Endothelial cell (in vitro differentiated cells): ENCODE results near the gene PARVB. TPM values are rescaled to one million over a fixed set of nuclear protein-coding genes. Genes with fewer than 3 reads are reported as not detected.

Experiments
- DNase-seq: peaks from one replicate; pipeline ENCODE4 v3.0.0; 2021; ENCODE audit warnings: low spot score
- H3K27ac Mint-ChIP-seq: one replicate; pipeline ENCODE4 v1.8.0; 2021; ENCODE audit warnings: mixed read lengths, inconsistent platforms; ENCODE audit not compliant: unreplicated experiment
- H3K27me3 Mint-ChIP-seq: one replicate; pipeline ENCODE4 v1.8.0; 2021; ENCODE audit warnings: mild to moderate bottlenecking, moderate library complexity, mixed read lengths, inconsistent platforms; ENCODE audit not compliant: unreplicated experiment
- H3K36me3 Mint-ChIP-seq: one replicate; pipeline ENCODE4 v1.8.0; 2021; ENCODE audit warnings: mild to moderate bottlenecking, low read depth, mixed read lengths, inconsistent platforms; ENCODE audit not compliant: unreplicated experiment
- H3K4me1 Mint-ChIP-seq: one replicate; pipeline ENCODE4 v1.8.0; 2021; ENCODE audit warnings: mild to moderate bottlenecking, mixed read lengths, inconsistent platforms; ENCODE audit not compliant: unreplicated experiment
- H3K4me3 Mint-ChIP-seq: one replicate; pipeline ENCODE4 v1.8.0; 2021; ENCODE audit warnings: mild to moderate bottlenecking, mixed read lengths, inconsistent platforms; ENCODE audit not compliant: unreplicated experiment
- H3K9me3 Mint-ChIP-seq: one replicate; pipeline ENCODE4 v1.8.0; 2021; ENCODE audit warnings: mixed read lengths, inconsistent platforms; ENCODE audit not compliant: unreplicated experiment
- total RNA-seq: library from RNA; stranded (reverse); fragmentation: NEBNext Ultra II Directional; extraction: Animal tissue kit (Norgen Biotek cat#: 25700); gene quantifications from one replicate; pipeline ENCODE4 v1.2.1, GENCODE V29; 2021; ENCODE audit not compliant: unreplicated experiment
- TF ChIP-seq, protein P1 (sequence below): fragments of 200-600 bp; sonication (generic); IDR thresholded peaks from one replicate; pipeline ENCODE4 v1.5.0; 2021; ENCODE audit warnings: antibody characterized with exemption; ENCODE audit not compliant: unreplicated experiment

Gene PARVB
- total RNA-seq, 1 donor from 2014 or later = 105 TPM

DNA sequence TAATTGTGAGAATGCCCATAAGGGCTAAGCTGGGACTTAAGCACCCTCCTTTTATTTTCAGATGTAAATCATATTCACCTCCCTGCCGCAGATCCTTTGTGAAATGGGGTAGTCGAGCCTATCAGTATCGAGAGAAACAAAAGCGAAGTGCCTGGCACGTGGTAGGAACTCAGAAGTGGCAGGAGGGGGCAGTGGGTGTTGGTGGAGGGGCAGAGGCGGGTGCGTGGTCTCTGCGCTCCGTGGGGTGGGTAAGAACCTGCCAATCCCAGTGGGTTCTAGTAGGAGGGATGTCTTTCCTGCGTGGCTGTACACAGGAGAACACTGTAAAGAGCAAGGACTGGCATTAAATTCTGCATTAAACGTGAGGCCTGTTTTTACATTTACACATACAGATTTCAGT is 21.8 kb upstream of the PARVB start:
- H3K27ac Mint-ChIP-seq = no peak overlapping the region

GRCh38 chr22:44002997-44003396 is 21.1 kb upstream of the PARVB start:
- Mint-ChIP-seq H3K27me3 (no peaks in the 10 kb centered on the region), H3K36me3 (peaks cover 20% of the 10 kb centered on the region), H3K9me3 (no peaks in the 10 kb centered on the region), H3K27ac (no peak overlapping the region), H3K4me1 (peaks cover 27% of the 10 kb centered on the region), H3K4me3 (no peak overlapping the region)
- DNase-seq = no peak
- TF ChIP-seq, protein P1, sequence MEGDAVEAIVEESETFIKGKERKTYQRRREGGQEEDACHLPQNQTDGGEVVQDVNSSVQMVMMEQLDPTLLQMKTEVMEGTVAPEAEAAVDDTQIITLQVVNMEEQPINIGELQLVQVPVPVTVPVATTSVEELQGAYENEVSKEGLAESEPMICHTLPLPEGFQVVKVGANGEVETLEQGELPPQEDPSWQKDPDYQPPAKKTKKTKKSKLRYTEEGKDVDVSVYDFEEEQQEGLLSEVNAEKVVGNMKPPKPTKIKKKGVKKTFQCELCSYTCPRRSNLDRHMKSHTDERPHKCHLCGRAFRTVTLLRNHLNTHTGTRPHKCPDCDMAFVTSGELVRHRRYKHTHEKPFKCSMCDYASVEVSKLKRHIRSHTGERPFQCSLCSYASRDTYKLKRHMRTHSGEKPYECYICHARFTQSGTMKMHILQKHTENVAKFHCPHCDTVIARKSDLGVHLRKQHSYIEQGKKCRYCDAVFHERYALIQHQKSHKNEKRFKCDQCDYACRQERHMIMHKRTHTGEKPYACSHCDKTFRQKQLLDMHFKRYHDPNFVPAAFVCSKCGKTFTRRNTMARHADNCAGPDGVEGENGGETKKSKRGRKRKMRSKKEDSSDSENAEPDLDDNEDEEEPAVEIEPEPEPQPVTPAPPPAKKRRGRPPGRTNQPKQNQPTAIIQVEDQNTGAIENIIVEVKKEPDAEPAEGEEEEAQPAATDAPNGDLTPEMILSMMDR = no peak

More for the DNA sequence above, 21.8 kb upstream of the PARVB start:
- peaks cover 21% of the 10 kb centered on the region for H3K4me1 Mint-ChIP-seq
- no peaks in the 10 kb centered on the region for H3K9me3 Mint-ChIP-seq
- peaks cover 19% of the 10 kb centered on the region for H3K36me3 Mint-ChIP-seq
- DNase-seq = no peak
- TF ChIP-seq, protein P1 = no peak
- no peaks in the 10 kb centered on the region for H3K27me3 Mint-ChIP-seq
- H3K4me3 Mint-ChIP-seq = no peak overlapping the region

DNA sequence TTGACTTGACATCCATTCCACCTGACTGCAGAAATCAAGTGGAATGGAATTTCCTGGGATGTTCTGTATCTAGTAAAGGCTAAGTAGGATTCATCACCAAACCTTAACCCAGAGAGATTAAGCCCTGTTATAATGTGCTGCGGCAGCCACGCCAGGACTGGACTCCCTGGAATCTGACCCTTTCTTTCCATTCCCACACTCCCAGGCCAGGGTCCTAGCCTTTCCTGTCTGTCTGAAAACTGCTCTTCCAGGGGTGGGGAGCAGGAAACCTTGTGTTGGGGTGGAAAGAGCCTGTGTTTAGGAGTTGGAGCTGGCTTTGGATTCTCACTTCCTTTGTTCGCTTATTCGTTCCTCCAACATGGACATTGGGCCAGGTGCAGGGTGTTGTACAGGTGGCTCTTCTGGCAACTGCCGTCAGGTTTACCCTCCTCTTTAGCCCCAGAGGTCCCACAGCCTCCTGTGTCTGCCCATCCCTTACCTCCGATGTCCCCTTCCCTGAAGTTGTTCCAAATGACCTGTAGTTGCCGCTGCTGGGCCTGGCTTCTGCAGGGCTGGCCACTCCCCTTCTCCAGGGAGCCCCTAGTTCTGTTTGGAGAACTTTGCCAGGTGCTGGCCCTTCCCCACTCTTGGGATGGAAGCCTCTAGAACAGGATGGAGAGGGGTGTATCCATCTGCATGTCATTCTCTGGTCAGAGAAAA is 20.5 kb upstream of the PARVB start:
- peaks cover 14% of the 10 kb centered on the region for H3K36me3 Mint-ChIP-seq

GRCh38 chr22:44004104-44004460 is 20.0 kb upstream of the PARVB start:
- Mint-ChIP-seq H3K27me3 (no peaks in the 10 kb centered on the region), H3K9me3 (no peaks in the 10 kb centered on the region)

More for the DNA sequence above, 20.5 kb upstream of the PARVB start:
- H3K4me1 Mint-ChIP-seq = peaks cover 27% of the 10 kb centered on the region
- H3K27me3 Mint-ChIP-seq = no peaks in the 10 kb centered on the region
- H3K27ac Mint-ChIP-seq = no peak overlapping the region
- peak; percentile 35 for DNase-seq
- H3K4me3 Mint-ChIP-seq = no peak overlapping the region
- H3K9me3 Mint-ChIP-seq = no peaks in the 10 kb centered on the region
- TF ChIP-seq, protein P1 = no peak

DNA sequence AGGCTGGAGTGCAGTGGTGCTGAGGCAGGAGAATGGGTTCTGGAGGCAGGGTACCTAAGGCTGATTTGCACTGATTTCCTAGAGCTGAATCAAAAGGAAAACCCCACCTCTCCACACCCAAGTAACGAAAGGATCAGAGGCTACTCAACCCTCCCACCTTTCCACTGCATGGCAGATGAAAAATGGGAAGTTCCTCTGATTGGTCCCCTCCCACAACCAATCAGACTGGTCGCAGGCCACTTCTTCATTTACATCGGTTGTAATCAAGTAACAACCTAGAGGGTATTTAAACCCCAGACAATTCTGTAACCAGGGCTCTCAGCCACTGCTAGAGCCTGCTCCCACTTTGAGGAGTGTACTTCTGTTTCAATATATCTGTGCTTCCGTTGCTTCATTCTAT is 18.6 kb upstream of the PARVB start:
- Mint-ChIP-seq H3K4me3 (no peak overlapping the region), H3K36me3 (peaks cover 5% of the 10 kb centered on the region), H3K4me1 (peaks cover 27% of the 10 kb centered on the region), H3K27ac (no peak overlapping the region), H3K27me3 (no peaks in the 10 kb centered on the region), H3K9me3 (no peaks in the 10 kb centered on the region)
- TF ChIP-seq, protein P1 = no peak
- DNase-seq = no peak

More at GRCh38 chr22:44004104-44004460, 20.0 kb upstream of the PARVB start:
- Mint-ChIP-seq H3K4me3 (no peak overlapping the region), H3K27ac (no peak overlapping the region), H3K36me3 (peaks cover 9% of the 10 kb centered on the region), H3K4me1 (peaks cover 27% of the 10 kb centered on the region)
- no peak for DNase-seq
- TF ChIP-seq, protein P1 = no peak
